ENCODE measurements around the gene SHBG. TPM values are rescaled to one million over a fixed set of nuclear protein-coding genes. Genes with fewer than 3 reads are reported as not detected.
A peak's percentile ranks its signal among the peaks of the same experiment; 100 is the strongest.

The SHBG gene
- total and polyA plus RNA-seq, 2 of the 8 experiments (the other 6 are each of a cell fraction or from before 2014, with no cell fraction given), result 1.1 to 1.2 TPM

- peak overlapping the region; percentile 93; the same call in 1 of the 2 replicates for H2BK5ac ChIP-seq (ENCODE audit: low read depth, low read length)
- H3K9ac ChIP-seq (replicated peaks in 1 of 4; ENCODE audit: extremely low read depth in 1 of 4, low read depth in 3 of 4, low read length in 3 of 4), result peak overlapping the region in 1 of 4 experiments; percentile 28; a peak in 1 of 7 replicates
- H2BK15ac ChIP-seq (ENCODE audit: low read length), result no peak overlapping the region
- no peak overlapping the region for H3K4ac ChIP-seq (replicated peaks; ENCODE audit: insufficient read length, low read depth, low read length)
- ChIA-PET CTCF (ENCODE audit: partially characterized antibody) (interaction anchor here (0.9 to 18.2 kb wide), 14 partner anchors 9 to 213 kb away, joined by 3 to 211 read pairs (median 4); partner anchors contain the start of genes EFNB3, SHBG, TP53 and WRAP53), POLR2A (ENCODE audit: partially characterized antibody) (interaction anchor here (0.9 to 79.4 kb wide), 7 partner anchors 10 to 197 kb away, joined by 3 to 2272 read pairs (median 8); partner anchors contain the start of genes ATP1B2, CD68, EFNB3 and FXR2)
- H3K4me2 ChIP-seq (ENCODE audit: insufficient read depth in 1 of 2, low read depth in 2 of 2, low read length in 2 of 2), result peak overlapping the region; percentile 65 to 68
- H3K79me2 ChIP-seq (ENCODE audit: control insufficient read depth in 1 of 2, insufficient read depth in 2 of 2, low read length in 2 of 2), result no peaks in the 10 kb centered on the region
- FAIRE-seq (peak; percentile 91), DNase-seq (ENCODE audit: low read depth in 1 of 2, low spot score in 2 of 2) (peak; percentile 88 to 90)
- no peak overlapping the region for H3K23ac ChIP-seq (ENCODE audit: insufficient read length)
- H3K18ac ChIP-seq (ENCODE audit: extremely low read depth, low read length), result peak overlapping the region; percentile 88
- peaks cover 7 to 16% (median 12%) of the 10 kb centered on the region in 4 experiments for H3K4me1 ChIP-seq (replicated peaks in 1 of 4; ENCODE audit: control insufficient read depth in 3 of 4, insufficient read depth in 4 of 4, low read length in 3 of 4)
- H3K9me3 ChIP-seq (ENCODE audit: insufficient read depth in 2 of 2, low read depth in 1 of 2, low read length in 1 of 2), result no peaks in the 10 kb centered on the region
- H2BK120ac ChIP-seq (replicated peaks; ENCODE audit: low read depth, low read length), result peak overlapping the region; percentile 73
- no peaks in the 10 kb centered on the region for H3K79me1 ChIP-seq (ENCODE audit: low read depth, low read length)
- H3K27ac ChIP-seq (ENCODE audit: low read depth, low read length), result peak overlapping the region; percentile 38; the same call in 1 of the 2 replicates
- H3K36me3 ChIP-seq (ENCODE audit: control insufficient read depth in 2 of 4, insufficient read depth in 4 of 4, low read length in 3 of 4), result no peaks in the 10 kb centered on the region; a peak in 2 of 8 replicates
- H4K5ac ChIP-seq (ENCODE audit: insufficient read length, low read depth, low read length), result peak overlapping the region; percentile 68
- H3K14ac ChIP-seq (ENCODE audit: insufficient read length), result no peak overlapping the region
- H3K27me3 ChIP-seq (replicated peaks in 1 of 4; ENCODE audit: control insufficient read depth in 3 of 4, extremely low read depth in 1 of 4, insufficient read depth in 3 of 4, low read length in 3 of 4), result peaks cover 0 to 9% (median 2%) of the 10 kb centered on the region in 4 experiments; a peak in 3 of 7 replicates
- H3K23me2 ChIP-seq (ENCODE audit: low read depth, low read length), result peaks cover 5% of the 10 kb centered on the region; the same call in 1 of the 2 replicates
- 0 out of 2 replicates have a peak overlapping the region, but pooled peaks have one; percentile 60 for H2BK12ac ChIP-seq (ENCODE audit: low read depth, low read length)
- no peak overlapping the region for H2AFZ ChIP-seq (ENCODE audit: low read length)
- peaks cover 0 to 2% of the 10 kb centered on the region in 2 experiments for H4K20me1 ChIP-seq (replicated peaks in 1 of 2; ENCODE audit: control insufficient read depth in 1 of 2, insufficient read depth in 2 of 2, low read length in 2 of 2)
- H4K8ac ChIP-seq (ENCODE audit: extremely low read depth, insufficient read depth, low read length), result no peak overlapping the region
- peak overlapping the region; percentile 72; the same call in 1 of the 2 replicates for H2BK20ac ChIP-seq (ENCODE audit: low read length)
- H2AK5ac ChIP-seq (ENCODE audit: low read depth, low read length), result 0 out of 2 replicates have a peak overlapping the region, but pooled peaks have one; percentile 44
- H4K91ac ChIP-seq (replicated peaks; ENCODE audit: insufficient read length, low read length), result peak overlapping the region; percentile 79
- peak overlapping the region in 2 of 4 experiments; percentile 3 to 47; a peak in 3 of 8 replicates for H3K4me3 ChIP-seq (ENCODE audit: extremely low read depth in 1 of 4, insufficient read depth in 2 of 4, low read depth in 3 of 4, low read length in 4 of 4)
- WGBS, 2 experiments (ENCODE audit: extremely low coverage in 1 of 2, insufficient coverage in 1 of 2, insufficient read length in 1 of 2, insufficient replicate concordance in 2 of 2, low coverage in 1 of 2, low lambda C conversion rate in 2 of 2, missing lambda C conversion rate in 1 of 2), result 3% methylated on average over 10 of the region's 10 CpGs; no CpG with 5 or more reads in 1 of the 2 experiments
- H3K56ac ChIP-seq (replicated peaks; ENCODE audit: insufficient read length, low read depth, low read length), result peak overlapping the region; percentile 52
- TF ChIP-seq SRF (IDR thresholded peaks at IDR 0.05; ENCODE audit: low read depth, low read length) (no peak), CHD1 (IDR thresholded peaks at IDR 0.05; ENCODE audit: low read depth, low read length) (no peak), SP4 (IDR thresholded peaks at IDR 0.05; ENCODE audit: low read length) (no peak), CBX8 (IDR thresholded peaks at IDR 0.05; ENCODE audit: borderline replicate concordance, low read depth, low read length) (no peak)
These were observed 27.1 kb downstream of the SHBG start for GRCh38 chr17:7656958-7657609.
